ENCODE data around the gene TYMS.
A peak's percentile ranks its signal among the peaks of the same experiment; 100 is the strongest.
"Not testable (repeated sequence)": the region's sequence is repeated elsewhere in the genome, so short reads cannot be mapped to it uniquely, and the experiment has no call there.

Gene TYMS

DNA sequence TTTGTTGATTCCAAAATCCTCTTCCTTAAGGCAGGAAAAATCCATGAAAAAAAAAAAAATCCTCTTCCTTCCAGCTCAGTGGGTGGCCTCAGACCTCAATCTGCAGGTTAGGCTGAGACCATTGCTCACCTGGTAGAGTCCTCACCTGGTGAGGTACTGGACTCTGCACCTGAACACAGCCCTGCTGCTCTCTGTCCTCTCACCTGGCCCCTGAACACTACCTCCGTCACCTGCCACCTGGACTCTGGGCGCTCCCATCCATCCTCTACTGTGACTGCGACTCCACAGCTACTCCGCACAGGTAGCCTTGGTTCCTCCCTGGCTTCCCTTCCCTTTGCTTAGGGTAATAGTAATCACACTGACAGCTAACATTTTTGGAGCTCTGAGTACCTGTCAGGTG is 22.1 kb downstream of the TYMS start:
- no peak for DNase-seq

DNA sequence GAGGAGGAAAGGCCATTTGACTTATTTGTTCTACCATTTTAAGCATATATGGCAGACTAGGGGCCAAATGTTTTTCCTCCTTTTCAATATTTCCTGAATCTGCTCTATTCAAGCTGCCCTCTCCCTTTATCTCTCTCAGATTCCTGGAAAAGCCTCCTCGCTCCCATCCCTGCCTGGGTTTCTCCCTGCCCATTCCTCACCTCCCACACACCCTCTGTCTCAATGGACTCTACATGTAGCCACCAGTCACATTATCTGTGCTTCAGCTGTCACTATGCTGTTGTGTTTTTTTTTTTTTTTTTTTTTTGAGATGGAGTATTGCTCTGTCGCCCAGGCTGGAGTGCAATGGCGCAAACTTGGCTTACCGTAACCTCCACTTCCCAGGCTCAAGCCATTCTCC is 22.9 kb downstream of the TYMS start:
- no peak for DNase-seq

DNA sequence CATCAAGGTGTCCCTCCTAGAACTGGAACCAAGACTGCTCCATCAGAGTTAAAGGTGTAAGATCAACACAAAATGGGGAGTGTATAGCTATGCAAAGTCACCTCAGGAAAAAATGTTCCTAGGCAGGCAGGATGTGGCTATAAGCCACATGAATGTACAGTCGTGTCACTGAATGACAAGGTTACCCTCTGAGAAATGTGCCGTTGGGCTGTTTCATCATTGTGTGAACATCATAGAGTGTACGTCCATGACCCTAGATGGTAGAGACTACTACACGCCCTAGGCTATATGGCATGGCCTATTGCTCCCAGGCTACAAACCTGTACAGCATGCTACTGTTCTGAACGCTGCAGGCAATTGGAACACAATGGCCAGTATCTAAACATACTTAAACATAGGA is 24.5 kb downstream of the TYMS start:
- no peak for DNase-seq

DNA sequence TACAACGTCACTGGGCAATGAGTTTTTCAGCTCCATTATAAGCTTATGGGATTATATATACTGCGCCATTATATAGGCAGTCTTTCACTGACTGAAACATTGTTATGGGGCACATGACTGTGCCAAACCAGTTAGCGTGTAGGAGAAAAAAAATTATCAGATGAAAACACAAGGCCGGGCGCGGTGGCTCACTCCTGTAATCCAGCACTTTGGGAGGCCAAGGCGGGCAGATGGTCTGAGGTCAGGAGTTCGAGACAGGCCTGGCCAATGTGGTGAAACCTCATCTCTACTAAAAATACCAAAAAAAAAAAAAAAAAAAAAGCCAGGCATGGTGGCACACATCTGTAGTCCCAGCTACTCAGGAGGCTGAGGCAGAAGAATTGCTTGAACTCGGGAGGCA is 25.0 kb downstream of the TYMS start:
- DNase-seq = not testable (repeated sequence)

DNA sequence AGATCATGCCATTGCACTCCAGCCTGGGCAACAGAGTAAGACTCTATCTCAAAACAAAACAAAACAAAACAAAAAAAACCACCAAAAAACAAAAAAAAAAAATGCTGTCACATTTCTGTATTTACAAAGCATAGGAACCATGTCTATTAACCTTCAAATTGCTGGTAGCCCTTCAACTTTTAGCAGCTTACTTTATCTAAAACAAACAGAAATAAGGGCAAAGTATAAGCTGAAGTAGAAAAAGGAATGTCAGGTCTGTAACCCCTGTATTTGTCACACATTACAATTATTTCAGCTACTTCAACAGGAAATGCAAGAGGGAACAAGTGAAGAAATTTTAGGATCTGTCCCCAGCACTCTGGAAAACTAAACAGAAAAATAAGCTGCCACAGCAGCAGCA is 25.4 kb downstream of the TYMS start:
- no peak for DNase-seq

DNA sequence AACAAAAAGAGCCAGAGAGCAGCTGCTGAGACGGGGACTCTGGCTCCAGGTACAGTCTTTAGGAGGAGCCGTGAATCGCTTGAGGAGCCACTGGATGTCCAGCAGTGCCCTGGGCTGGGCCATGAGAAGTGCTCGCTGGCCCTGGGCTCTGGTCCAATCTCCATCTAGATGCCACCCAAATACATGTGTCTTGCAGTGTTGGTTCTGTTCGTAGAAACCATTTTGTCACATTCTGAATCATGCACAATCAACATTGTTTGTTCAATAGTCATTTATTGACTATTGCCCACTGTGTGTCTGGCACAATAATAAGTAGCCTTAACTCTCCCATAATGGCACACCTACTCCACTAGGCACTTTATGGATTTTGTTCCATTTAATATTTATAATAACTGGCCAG is 26.1 kb downstream of the TYMS start:
- no peak for DNase-seq

DNA sequence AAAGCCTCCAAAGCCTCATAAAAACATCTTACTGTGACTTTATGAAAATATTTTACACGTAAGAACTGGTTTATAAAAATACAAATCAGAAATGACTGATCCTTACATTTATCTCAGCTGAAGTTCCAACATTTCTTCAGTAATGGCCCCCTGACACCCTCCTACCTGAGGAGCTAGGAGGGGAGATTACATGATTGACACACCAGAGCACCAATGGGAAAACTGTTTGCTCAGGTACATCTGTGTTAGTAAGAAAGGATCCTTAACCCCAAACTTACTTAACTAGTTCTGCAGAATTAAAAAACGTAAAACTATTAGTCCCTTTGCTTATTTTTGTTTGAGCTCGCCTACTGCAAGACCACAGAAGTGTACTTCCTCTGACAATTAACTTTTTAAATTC is 28.0 kb downstream of the TYMS start:
- DNase-seq = no peak

DNA sequence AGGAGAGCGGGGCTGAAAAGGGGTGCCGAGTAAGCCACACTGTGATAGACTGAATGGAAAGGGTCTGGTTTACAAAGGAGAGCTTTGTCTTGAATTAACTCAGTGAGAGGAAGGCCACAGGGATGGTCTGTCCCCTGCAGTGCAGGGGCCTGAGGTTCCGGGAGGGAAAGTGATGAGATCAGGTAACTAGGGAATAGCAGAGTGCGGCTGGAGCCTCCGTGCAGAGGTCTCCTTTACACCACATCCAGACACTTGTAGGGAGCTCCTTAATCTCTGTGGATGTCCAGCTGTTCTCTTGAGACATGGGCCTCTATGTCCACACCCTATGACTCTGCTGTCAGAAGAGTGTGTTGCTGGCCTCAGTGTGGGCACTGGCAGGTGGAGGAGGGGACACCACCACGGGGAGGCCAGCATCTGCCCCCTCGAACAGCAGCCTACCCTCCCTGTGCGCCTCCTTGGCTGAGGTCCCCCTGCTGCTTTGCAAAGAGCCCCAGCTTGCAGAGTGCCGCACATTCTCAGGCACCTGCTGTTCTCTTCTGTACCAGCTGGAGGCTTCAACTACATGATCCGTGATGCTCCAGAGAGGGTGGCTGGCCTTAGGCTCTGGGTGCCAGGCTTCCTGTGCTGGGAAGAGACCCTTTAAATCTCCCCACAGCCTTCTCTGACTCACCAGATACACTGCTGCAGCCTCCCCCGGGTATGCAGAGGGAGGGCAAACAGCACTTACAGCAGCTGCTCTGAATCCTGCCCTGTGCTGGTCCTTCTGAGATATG is 29.1 kb downstream of the TYMS start:
- DNase-seq = no peak

DNA sequence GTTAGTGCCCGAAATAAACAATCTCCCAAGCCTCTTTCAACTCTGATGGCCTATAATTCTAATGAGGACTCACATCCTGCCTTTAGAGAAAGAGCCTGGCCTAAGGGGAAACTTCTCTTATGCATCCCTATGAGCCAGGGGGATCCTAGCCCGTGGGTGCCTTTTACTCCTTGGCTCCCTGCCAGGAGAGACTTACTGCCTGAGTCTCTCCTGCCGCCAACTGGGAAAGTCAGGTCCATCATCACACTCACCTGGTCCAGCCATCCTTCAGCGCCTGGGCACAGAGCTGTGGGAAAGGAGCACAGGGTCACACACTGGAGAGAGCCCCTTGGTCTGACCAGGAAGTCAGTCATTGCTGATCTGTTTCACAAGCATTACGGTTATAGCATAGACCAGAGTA is 30.9 kb downstream of the TYMS start:
- DNase-seq = no peak

DNA sequence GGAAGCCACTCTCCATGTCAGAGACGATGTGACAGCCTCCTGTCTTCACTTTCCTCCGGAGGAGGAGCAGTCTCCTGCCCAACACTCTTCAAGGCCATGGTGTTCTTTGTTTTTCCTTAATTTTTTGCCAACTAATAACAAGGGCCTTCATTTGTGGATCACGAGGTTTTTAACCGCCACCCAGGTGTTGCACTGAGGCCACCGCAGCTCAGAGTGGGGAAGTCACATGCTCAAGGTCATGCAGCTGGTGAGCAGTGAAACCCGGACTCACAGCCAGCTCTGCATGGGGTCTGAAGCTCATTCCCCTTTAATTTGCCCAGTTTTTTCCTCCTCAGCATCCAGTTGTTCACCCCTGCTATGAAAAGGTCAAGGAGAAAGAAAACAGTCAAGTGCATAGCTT is 35.4 kb downstream of the TYMS start:
- DNase-seq = no peak

DNA sequence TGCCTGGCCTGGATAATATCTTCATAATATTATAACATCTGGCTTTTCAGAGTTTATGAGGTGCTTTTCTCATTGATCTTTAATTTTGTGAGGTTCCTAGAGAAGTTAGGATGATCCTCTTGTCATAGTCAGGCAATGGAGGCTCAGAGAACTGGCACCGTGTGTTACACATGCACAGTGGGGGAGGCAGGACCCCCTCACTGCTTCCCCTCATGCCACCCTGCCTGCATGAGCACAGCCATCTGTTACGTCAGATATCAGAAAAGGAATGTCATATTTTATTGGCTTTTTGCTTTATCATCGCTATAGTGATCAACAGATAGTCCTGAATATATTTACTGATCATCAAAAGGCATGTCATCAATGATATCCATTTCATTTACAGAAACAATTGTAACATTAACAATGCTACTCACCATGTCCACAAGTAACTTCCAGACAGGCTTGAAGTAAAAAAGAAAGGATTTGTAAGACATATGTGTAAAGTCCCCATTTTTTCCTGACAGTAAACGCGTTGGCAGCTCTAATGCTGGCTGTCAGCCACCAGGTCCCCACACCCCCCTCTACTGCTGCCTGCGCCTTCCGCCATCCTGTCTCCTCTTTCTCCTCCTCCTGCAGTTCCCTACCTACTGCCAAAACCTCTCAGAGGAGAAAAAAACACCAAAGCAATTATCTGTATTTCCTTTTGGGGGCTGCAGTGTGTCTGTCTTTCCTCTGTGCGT is 36.2 kb downstream of the TYMS start:
- no peak for DNase-seq

DNA sequence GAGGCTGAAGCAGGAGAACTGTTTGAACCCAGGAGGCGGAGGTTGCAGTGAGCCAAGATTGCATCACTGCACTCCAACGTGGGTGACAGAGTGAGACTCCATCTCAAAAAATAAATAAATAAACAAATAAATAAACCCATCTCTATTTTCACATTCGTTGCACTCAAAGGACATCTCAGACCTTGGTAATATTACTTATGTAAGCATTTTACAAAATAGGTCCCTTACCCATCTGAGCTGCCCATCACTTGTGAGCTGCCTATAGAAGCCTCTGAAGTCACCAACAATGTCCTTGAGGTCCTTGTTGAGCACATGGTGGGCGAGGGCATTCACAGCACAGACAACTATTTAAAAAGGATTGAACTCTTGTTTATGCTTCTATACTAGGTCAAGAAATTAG is 39.6 kb downstream of the TYMS start:
- DNase-seq = no peak

DNA sequence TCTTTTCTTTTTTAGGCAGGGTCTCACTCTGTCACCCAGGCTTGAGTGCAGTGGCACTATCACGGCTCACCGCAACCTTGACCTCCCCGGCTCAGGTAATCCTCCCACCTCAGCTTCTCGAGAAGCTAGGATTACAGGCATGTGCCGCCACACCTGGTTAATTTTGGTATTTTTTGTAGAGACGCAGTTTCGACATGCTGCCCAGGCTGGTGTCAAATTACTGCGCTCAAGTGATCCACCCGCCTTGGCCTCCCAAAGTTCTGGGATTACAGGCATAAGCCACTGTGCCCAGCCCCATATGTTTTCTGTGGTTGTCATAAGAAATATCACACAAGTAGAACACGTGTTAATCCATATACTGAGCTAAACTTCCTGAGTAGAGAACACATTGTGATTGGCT is 40.3 kb downstream of the TYMS start:
- no peak for DNase-seq

DNA sequence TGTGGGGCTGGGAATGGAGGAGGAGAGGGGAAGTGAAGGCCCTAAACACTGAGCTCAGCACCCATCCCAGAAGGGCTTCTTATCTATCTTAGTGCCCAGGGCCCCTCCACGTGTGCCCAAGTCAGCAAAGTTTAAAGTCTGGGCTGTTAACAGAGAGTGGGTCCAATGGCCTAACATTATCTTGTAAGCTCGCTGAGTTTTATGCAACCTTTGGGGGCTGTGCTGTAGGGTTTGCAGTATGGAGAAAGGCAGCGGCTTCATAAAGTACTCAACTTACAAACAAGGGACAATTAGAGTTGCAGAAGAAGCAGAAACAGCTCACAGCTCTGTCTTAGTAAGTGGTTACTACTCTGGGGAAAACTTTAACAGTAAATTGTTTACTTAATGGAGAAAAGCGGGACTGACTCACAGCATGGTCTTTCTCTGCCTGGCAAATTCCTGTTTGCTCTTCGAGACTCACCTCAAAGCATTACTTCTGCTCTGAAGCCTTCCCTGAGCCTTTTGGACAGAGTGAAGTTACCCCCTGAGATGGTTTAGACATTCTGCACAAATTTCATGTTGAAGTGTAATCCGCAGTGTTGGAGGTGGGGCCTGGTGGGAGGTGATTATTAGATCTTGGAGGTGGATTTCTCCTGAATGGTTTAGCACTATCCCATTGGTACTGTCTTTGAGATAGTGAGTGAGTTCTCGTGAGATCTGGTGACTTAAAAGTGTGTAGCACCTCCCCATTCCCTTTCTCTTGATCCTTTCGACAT is 45.9 kb downstream of the TYMS start:
- no peak for DNase-seq

DNA sequence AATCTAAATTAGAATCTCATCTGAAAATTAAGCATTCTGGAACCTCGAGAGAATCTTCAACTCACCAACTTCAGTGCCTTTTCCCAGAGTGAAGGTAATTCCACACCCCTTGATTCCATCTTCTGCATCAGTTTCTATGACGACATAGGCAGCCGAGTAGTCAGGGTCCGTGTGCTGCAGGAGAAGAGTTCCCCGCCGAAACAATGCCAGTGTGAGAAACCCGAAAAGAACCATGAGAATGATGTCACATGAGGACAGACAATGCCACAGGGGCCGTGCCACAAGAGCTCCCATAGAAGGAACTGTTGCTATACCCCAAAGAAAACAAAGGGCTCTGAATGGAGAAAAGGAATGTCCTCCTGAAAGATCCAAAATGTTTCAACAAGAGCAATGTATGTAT is 49.0 kb downstream of the TYMS start:
- DNase-seq = no peak

DNA sequence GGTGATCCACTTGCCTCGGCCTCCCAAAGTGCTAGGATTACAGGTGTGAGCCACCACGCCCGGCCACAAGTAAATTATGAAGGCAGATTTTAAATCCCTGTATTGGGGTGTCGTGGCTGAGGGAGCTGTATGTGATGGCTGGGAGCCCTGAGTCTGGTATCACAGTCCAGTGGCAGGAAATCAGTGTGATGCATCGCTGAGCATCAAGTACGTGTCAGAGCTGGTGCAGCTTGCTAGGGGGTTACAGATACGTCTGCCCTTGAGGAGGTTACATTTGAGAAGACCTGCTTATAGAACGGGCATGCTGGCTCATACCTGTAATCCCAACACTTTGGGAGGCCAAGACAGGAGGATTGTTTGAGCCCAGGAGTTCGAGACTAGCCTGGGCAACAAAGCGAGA is 50.6 kb downstream of the TYMS start:
- no peak for DNase-seq

DNA sequence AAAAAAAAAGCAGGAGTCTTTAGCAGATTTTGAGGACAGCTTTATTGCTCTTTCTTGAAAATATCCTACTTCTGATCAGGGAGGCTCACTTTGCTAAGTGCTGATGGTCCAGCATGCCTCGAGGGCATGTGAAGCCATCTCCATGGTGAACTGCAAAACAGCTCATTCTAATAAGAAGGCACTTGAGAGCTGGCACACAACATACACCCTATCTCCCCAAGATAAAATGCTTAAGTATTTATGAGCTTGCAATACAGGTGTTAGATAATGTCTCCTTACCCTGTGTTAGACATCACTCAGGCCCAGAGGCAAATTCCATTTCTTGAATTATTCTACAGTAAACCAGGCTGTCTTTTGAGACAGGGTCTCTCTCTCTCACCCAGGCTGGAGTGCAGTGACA is 52.3 kb downstream of the TYMS start:
- no peak for DNase-seq

DNA sequence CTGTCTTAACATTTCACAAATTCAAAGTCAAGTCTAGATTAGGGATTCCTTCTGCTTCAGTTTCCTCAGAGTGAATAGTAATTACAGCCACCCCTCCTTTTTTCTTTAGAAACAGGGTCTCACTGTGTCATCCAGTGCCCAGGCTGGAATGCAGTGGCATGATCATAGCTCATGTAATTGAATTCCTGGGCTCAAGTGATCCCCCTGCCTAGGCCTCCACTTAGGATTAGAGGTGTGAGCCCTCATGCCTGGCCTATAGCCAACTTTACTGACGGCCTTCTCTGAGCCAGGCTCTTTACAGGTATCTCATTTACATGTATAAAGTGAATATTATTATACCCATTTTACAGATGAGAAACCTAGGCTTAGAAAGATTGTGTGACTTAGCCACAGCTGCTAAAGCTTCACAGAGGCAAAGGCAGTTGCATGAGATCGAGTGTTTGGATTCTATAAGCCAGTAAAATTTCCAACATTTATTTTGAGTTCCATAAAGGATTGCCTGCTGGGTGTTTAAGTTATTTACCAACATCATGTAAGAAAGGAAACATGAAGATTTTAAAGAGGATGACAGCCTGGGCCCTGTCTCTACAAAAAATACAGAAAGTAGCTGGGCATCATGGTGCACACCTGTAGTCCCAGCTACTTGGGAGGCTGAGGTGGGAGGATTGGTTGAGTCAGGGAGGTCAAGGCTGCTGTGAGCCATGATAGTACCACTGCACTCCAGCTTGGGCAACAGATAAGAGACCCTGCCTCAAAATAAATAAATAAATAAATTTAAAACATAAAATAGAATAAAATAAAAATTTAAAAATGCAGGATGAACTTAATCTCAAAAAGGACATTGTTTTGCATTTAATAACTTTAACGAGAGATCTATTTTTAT is 53.2 kb downstream of the TYMS start:
- DNase-seq = no peak

DNA sequence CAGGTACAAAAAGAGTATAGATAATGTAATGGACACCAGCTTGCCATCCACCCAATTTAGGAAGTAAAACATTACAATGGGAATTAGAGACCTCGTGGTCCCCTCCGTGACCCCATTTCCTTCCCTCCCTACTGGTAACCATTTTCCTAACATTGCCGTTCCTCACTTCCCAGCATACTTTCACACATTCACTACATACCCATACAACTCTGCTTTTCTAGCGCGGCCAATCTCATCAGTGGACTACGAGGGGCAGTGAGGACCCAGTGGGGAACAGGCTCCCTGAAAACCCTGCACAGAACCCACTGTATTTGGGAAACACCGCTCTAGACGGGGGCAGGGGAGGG is 53.8 kb downstream of the TYMS start:
- no peak for DNase-seq

DNA sequence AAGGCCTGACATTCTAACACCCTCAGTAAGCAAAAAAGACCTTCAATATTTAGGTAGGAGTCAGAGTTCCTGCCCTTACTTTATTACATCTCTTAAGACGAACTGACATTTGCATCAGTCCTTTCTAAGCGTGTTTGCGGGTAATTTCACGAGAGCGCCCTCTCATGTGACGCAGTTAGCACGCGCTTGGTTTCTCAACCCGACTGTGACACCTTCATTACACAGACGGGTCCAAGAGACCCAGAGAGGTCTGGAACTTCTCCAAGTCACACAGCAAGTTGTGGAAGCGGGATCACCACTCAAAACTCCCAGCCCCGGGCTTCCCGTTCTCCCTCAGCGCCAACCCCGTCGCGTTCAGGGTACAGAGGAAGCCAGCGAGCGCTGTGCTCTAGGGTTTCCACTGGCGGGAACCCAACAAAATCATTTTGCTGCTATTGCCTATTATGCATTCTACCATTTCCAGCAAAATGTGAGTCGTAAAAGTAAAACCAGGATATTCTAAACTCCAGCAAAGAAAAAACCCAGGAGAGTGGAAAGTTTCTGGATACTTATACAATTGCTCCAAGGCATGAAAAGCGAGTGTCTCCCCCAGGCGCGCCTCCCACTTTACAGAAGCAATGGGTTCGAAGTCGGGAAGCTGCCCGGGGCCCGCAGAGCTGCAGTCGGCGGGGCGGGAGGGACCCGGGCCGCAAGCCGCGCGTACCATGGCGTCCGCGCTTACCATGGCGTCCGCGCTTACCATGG is 54.4 kb downstream of the TYMS start:
- DNase-seq = peak; percentile 59

DNA sequence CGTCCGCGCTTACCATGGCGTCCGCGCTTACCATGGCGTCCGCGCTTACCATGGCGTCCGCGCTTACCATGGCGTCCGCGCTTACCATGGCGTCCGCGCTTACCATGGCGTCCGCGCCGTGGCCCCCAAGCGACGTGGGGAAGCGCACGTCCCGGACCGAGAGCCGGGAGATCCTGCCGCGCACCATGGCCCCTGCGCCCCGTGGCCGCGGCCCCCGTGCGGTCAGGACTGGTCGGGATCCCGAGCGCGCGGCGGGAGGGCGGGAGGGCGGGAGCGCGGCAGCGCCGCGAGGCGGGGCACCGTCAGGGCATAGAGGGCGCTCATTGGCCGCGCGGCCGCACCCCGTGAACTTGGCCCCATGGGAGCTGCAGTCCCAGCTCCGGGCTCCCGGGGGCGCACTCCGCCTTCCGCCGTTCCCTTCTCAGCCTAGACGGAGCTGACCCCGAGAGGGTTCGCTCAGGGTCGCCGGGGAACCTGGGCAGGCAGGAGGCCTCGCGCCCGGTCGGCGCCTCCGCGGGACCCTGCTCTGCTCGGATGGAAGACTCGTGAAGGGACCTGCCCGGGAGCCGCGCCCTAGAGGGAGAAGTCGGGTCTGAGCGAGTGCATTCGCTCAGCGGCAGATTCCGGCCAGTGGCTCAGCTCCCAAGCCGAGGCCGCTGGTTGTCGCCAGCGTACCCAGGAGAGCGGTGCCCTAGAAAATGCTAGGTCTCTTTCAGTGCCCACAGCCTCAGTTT is 55.1 kb downstream of the TYMS start, which contains the start of gene ENOSF1:
ENOSF1 (minus strand) TSS at position 230 of the 734 bp plus-strand sequence; CDS start at position 187, 43 bp downstream.
- DNase-seq = peak; percentile 70

DNA sequence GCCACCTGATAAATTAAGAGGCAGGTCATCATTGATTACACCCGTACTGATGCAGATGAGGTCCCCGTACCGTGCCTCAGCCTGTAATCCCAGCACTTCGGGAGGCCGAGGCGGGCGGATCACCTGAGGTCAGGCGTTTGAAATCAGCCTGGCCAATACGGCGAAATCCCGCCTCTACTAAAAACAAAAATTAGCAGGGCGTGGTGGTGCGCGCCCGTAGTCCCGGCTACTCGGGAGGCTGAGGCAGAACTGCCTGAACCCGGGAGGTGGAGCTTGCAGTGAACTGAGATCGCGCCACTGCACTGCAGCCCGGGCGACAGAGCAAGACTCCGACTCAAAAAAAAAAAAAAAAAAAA is 55.7 kb downstream of the TYMS start:
- DNase-seq = no peak

Data from activated CD4-positive, alpha-beta T cell treated with anti-CD3 and anti-CD28 coated beads for 1 hour (primary cell).